ENCODE data around the gene C4orf33.

The C4orf33 gene

DNA sequence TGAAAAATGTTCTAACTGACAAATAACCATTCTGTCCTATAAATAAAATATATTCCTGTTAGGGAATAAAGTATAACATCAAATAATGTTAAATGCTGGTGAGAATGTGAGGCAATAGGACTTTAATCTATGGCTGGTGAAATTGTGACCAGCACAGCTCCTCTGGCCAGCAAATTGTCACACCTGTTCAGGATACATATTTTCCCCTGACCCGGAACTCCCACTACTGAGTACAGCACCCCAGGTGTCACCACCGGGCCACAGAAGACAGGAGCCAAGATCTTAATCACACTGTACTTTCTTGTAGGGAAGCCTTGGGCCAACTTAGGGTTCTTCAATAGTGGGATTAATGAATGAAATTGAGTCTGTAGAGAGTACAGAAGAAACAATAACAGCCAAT lies 33.2 kb downstream of the C4orf33 start:
- DNase-seq (ENCODE audit: low read depth), result no peak

DNA sequence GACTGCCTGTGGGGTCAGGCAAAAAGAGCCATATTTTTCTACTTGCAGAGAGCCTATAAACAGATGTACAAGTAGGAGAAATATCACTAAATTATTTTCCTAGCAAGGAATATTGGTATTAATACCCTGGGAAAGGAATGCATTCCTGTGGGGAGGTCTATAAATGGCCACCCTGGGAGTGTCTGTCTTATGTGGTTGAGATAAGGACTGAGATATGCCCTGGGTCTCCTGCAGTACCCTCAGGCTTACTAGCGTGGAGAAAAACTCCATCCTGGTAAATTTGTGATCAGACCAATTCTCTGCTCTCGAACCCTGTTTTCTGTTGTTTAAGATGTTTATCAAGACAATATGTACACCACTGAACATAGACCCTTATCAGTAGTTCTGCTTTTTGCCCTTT lies 35.4 kb downstream of the C4orf33 start:
- DNase-seq (ENCODE audit: low read depth), result no peak

- no peak for DNase-seq (ENCODE audit: low read depth)
Observed at GRCh38 chr4:129136433-129136832, 40.5 kb downstream of the C4orf33 start.

- no peak for DNase-seq (ENCODE audit: low read depth)
Observed at GRCh38 chr4:129138810-129139496, 43.0 kb downstream of the C4orf33 start.

DNA sequence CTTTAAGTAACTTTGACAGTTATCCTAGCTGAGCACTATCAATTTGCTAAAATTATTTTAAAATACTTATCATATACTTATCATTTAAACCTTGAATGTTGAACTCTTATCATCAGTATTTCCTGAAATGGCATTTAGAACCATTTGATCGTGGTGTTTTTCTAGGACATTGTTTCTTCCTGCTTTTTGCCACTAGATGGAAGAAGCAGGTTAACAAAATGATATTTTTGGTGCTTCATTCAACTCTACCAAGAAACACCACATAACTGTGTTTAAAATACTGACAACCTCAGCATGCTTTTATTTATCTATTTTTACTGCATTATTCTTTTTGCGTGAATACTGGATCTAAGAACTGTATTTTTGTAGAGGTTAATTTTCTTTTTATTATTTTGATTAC lies 44.6 kb downstream of the C4orf33 start:
- DNase-seq (ENCODE audit: low read depth), result no peak

DNA sequence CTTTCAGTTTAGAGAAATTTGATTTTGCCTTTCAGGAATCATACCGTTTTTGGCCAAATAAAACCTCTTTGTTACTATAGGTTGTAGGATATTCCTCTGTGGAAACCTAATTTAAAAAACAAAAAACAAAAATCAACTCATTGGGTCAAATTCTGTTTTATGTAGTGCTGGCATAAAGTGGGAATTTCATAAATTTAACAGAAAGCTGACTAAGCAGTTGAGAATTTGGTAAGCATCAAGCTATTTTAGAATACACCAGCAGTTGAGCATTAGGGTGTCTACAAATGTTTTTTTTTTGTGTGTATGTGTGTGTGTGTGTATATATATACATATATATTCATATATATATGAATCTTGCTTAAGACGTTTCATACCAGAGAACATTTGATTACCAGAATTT lies 47.4 kb downstream of the C4orf33 start:
- DNase-seq (ENCODE audit: low read depth), result no peak

- no peak for DNase-seq (ENCODE audit: low read depth)
Observed at GRCh38 chr4:129144755-129145206, 48.8 kb downstream of the C4orf33 start.

DNA sequence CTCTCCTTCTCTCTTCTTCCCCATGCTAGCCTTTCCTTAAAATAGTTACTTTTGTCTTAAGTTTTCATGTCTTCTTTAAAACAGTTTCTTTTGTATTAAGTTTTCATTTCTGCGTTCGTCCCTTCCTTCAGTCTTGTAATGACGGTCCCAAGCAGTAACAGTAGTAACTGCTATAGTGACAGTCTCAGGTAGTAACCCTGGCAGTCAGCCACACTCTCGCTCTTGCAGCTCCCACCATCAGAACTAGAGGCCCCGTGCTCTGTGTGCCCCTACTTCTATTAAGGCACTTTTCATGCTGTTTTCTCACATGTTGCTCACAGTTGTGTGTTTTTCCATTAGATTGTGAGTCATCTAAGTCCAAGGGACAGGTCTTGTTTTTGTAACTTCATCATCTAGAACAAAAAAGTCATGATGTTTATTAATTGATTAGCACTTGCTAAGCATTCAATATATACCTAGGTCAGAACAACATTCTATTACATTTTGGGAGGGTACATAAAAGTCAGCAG lies 49.3 kb downstream of the C4orf33 start:
- no peak for DNase-seq (ENCODE audit: low read depth)

- DNase-seq (ENCODE audit: low read depth), result no peak
Observed at GRCh38 chr4:129146639-129147038, 50.7 kb downstream of the C4orf33 start.

- DNase-seq (ENCODE audit: low read depth), result no peak
Observed at GRCh38 chr4:129148892-129149291, 52.9 kb downstream of the C4orf33 start.

DNA sequence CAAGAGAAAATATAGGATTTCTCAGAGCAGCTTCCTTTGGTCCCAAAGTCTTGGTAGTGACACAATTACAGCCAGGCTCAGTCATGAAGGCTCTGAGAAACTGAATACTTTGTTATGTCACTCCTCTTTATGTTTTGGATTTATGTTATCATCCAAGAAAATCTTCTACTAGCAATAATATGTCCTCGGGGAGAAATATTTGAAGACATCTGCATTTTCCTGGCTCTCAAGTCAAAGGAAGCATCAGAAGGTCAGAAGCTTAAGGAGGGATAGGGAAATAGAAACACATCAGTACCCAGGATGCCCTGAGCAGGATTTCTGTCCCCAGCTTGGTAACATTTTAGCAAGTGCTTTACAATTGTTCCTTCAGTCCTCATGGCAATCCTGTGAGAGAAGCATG lies 54.0 kb downstream of the C4orf33 start:
- DNase-seq (ENCODE audit: low read depth), result no peak

- no peak for DNase-seq (ENCODE audit: low read depth)
Observed at GRCh38 chr4:129152350-129152749, 56.4 kb downstream of the C4orf33 start.

DNA sequence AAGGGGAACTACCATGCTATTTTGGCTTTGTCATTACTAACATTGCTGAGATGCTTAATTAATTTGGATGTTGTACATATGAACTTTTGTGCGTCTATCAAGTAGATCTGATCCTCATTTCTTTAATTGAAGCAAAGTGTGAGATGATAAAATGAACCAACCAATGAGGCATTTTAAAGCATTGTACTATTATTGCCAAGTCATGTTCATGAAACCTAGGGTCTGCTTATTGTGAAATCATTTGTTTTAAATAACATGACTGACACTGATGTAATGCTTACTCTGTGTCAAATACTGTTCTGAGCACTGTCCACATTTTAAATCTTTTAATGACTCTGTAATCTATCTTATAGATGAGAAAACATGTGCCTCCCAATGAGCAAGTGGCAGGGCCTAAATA lies 57.7 kb downstream of the C4orf33 start:
- DNase-seq (ENCODE audit: low read depth), result no peak

DNA sequence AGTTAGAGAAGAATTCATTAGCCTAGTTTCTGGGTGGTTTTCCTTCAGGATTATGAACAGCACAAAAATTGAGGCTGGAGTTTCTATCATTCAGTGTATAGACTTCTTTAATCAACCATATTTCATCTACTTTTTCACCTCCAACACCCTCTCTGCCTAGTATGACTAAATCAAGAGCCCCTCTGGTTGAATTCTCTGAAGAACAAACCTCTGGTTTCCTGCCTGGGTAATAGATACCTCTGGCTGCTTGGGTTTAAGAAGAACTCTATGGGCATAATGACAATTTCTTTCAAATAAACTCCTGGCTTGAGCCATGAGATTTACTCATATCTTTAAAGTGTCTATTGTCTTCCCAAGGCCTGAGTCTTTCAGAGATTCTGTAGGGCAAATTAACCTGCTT lies 66.5 kb downstream of the C4orf33 start:
- DNase-seq (ENCODE audit: low read depth), result no peak

GRCh38 chr4:129163427-129163826 lies 67.5 kb downstream of the C4orf33 start:
- DNase-seq (ENCODE audit: low read depth), result no peak

GRCh38 chr4:129164243-129164642 lies 68.3 kb downstream of the C4orf33 start:
- no peak for DNase-seq (ENCODE audit: low read depth)
